Measurements from ENCODE around the gene HSPG2.

GRCh38 chr1:21886486-21887215 lies 50.5 kb downstream of the HSPG2 start:
- TF ChIP-seq POLR2A (IDR thresholded peaks at IDR 0.05; ENCODE audit: low read length), result no peak
- TF ChIP-seq GATA1 (IDR thresholded peaks at IDR 0.05; ENCODE audit: low read depth, low read length), result no peak
